Amniotic stem cell (primary cell): Measurements from ENCODE around the gene DIAPH2.

Source experiments
- DNase-seq: peaks from one replicate; lab custom pipeline; 2025; lab: John Stamatoyannopoulos, UW

Gene DIAPH2

DNA sequence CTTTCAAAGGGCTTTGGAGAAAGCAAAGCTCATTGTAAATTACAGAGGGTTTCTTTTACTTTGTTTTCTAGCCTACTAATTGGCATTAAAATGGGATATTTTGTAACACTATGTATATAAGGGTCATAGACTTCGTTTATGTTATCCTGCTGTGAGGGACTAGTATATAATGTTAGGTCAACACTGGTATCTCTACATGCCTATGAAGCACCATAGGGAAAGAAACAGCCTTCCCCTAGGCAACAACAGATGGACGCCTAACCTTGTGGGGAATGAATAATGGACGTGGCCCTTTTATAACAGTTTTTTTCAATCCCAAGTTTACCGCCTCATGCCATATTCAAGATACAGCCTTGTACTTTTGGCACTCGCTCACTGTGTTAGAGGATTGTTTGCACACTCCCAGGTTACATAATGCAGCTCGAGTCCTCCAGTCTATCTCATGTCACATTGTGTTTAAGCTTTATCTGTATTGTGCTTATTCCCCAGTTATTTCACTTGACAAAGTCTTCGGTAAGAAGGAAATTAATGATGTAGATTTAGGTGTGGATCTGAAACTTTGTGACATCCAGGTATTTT lies 910.1 kb downstream of the DIAPH2 start:
- no peak for DNase-seq

DNA sequence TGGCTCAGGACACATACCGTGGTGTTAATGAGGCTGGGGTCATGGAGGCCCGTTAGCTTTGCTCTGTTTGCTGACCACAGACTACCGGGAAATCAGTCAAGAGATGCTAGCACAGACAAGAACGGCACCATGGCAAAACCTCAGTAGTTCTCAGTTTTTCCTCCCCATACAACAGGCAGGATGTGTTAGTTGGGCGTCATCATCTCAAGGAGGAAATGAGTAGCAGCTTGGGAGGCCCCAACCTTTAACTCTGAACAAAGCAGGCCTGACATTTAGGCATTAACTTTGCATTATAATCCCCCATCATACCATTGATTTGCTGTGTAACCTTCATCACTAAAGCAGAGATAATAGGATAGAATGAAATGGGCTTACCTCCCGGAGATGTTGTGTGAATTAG lies 913.3 kb downstream of the DIAPH2 start:
- DNase-seq: no peak

DNA sequence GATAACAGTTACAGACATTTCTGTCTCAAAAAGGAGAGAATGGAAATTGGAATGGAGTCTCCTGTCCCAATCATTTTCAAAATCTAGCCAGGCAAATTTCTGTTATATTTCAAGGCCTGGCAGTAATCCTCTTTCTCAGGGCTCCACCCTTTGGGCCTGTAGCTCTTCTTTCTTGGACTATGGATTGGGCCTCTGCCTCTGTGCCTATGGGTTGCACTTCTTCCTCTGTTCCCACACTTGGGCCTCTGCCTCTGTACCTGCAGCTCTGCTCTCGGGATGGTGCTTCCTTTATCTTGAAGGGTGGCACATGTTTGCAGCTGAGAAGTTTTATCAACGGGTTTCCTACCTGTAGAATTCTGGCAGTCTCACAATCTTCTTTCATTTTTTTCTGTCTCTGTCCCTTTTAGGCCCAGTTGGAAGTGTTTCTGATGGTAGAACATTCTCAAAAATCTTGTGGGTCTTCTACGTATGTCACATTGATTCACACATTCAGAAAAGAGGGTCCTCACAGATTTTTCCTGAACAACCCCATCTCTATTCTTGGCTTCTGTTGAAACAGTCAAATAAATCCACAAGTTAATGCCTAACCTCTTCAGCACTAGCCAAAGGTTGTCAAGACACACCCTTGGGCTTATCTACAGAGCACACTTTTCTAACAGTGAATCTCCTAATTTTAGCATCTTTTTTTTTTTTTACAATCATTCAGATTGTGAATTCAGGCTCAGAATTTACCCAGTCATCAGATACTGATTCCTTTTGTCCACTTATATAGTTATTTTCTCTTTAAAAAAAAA lies 918.0 kb downstream of the DIAPH2 start:
- DNase-seq: no peak

DNA sequence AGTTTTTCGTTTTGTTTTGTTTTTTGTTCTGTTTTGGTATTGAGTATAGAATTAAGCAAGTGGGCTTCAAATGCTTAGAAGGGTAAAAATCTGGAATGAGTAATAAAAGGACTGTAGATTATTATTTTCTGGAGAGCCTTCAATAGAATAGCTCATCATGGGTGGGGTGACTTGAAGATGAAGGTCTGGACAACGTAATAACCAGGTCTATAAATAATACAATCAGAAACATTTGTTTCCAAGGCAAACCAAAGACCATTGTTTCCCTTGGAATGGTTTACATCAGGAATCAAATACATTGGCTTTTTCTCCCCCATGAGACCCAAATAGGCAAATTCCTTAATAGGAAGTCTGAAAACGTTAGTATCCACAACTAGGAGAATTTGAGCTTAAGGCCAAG lies 920.6 kb downstream of the DIAPH2 start:
- DNase-seq: no peak

DNA sequence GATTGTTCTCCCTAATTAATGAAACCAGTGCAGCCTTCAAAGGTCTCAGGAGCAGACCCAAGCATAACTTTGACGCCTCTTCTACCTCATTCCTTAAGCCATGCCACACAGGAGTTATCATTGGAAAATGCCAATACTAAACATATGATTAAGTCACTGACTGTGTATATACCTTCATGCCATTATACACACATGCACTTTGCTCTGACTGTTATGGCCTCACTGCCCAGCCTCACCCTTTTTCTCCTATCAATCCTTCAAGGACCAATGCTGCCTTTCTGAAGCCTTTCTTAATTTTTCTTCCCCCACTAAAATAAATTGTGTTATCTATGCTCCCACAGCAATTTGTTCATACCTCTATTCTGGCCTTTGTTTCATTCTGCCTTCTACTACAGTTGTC lies 924.7 kb downstream of the DIAPH2 start:
- no peak for DNase-seq

DNA sequence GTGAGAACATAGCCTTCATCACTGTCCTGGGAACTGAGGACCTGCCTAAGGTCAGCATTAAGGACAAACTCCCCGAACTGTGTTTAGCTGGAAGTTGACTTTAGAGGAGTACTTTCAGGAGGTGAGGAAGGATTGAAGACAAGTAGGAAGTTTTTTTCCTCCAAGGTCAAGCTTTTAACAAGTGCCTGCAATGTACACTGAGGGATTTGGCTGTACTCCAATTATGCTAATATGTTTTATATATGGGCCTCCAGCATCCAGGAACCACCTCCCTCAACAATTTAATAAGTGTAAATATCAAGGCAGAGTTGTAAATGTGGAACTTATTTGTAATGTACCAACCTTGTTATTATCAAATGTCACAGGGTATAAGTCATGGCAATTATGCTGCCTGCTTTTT lies 925.3 kb downstream of the DIAPH2 start:
- no peak for DNase-seq

DNA sequence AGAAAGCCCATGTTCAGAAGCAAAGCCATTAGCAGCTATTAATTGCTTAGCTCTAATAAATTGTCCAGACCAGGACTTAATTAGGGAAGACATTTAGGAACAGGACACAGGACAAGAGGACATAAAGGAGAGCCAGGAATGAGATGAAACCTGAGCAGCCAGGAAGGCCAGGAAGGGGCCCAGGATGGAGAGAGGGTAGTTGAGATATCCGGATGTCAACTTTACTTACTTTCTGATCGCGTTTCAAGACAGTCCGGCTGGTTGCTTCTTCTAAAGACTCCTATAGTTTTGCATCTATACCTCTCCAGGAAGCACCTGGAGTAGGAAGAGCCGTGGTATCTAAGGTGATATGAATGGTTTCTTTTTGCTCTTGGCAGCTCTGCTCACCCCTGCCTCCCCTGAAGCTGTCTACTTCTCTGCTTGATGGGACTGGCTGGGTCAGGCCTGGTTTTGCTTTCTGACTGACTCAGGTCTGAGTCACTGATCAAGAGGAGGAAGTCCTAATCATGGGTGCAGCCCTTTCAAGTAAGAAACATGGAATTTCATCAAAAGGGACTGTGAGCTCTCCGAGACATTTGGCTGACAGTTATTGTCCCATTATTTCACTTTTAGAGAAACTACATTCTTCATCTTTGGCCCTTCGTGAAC lies 932.4 kb downstream of the DIAPH2 start:
- peak; percentile 3 for DNase-seq

DNA sequence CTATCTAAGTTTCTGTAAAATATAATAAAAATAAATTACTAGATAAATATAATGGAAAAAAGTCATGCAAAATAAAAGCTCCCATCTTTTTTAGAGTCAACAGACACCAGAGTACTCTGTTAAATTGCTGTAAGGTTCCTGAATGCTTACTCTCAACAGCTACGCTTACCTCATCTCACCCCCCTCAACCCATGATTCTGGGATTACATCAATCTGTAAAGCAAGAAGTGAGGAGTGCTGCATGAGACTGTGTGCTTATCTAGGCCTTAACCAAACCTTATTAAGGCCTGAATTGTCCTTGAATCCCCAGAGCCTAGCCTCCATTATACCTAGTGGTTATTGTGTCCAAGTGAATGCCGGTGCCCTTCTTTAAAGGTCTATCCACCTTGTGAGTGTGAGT lies 934.9 kb downstream of the DIAPH2 start:
- no peak for DNase-seq

DNA sequence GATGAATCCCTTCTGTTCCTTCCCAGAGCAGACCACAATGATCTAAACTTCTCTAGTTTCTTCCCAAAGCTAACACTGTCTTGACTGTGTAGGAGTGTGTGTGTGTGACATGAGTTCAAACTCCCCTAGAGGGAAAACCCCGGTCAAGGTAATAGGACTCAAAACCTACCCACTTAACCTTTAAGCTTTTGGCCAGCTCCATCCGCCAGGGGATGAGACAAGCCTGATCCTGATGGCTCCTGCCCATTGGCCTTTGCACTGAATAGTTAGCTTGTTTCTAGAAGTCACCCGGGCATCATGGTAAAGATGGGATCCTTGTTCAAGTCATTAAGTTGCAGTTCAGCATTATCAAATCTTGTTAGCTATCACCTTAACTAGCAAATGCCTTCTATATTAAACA lies 937.5 kb downstream of the DIAPH2 start:
- no peak for DNase-seq

DNA sequence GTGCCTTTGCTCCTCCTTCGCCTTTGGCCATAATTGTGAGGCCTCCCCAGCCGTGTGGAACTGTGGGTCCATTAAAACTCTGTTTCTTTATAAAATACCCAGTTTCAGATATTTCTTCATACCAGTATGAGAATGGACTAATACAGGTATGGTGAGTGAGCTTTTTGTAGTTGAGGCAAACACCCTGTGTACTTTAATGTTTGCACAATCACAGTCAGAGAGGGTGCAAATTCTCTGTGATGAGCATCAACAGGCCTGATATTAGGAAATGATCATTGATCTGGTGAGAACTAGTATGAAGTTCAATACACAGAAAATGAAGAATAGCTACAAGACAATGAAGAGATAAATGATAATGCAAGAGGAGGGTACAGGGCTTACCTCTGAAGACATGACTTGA lies 943.7 kb downstream of the DIAPH2 start:
- no peak for DNase-seq

DNA sequence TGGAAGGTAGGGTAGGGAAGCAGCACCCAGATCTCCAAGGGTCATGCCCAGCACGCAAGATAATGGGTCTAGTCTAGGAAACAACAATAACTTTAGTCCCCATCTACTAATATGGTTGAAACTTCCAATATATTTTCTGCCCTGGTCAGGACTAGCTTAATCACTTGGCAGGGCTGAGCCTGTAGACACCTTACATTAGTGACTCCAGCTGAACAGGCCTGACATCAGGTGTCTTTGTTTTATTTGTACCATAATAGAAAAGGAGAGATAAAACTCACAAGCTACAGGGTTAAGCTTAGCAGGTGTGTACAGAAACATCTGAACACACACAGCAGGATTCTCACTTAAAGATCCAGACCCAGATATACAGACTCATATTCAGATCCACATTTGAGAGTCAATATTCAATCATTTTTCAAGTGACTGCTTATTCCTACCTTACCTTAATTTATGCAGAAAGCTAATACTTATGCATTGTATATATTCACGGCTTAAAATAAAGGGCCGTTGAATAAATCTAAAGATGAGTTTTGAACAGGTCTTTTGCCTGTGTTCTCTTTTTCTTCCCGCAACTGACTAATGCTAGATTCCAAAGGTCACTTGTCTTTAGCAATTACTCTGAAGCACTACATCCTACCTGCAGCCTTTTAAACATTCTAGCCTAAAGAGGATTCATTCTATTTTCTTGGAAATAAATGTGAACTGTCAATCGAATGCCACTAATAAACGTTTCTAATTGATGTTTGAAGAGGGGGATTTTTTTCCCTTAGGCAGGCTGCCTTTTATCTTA lies 944.4 kb downstream of the DIAPH2 start:
- no peak for DNase-seq

DNA sequence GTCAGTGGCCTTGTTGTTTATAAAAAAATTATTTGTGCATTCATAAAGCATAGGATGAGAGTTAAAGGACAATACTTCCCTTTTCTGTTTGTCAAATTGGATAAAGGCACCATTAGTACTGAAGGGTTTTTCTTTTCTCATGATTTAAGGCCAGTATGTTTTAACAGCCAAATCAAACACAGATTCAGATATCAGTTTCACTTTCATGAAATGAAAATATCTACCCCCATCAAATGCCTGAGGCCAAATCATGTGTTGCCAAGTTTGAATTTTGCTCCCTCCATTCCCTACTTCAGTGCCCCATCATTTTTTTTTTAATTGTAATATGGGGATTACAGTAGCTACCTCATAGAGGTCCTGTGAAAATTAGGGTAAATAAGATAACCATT lies 944.9 kb downstream of the DIAPH2 start:
- DNase-seq: no peak

DNA sequence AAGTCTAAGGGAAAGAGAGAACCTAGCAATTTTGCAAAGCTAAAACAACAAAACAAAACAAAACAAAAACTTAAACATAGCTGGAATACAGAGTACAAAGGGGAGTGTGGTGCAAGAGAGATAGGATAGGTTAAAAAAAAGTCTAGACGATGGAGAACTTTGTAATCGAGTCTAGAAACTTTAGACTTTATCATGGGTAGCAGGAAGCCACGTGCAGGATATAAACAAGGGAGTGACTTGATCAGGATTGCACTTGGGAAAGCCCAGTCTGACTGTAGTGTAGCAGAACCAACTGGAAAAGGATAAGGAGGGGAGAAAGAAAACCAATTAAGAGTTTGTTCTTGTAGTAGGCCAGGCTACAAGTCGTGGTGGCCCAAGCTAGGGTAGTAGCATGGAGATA lies 949.2 kb downstream of the DIAPH2 start:
- DNase-seq: no peak

DNA sequence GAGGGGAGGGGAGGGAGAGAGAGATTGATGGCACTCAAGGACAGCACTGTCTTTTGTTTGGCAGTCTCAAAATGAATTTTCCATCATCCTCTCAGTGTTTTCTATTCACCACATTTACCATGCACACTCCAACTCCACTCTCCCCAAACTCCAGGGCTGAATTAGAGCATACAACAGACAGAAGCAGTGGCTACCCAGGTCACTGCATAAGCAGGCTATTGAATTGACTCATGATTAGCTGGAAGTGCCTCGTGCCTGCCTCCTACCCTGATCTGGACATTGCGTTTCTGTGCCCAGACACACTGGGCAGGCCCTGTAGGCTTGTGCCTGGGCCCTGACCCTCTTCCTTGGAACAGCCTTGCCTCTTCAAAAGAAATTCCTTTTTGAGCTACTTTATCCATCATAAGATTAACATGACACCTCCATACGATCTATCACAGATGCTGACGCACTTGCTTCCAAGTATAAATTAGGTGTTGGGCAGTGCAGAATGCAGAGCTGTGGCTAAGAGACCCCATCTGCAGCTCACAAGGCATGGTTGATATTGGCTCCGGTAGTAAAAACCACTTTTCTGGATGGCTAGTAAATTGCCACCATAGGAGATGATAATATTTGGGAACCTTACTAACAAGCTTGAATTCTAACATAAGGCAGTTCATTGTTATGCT lies 952.0 kb downstream of the DIAPH2 start:
- DNase-seq: no peak

DNA sequence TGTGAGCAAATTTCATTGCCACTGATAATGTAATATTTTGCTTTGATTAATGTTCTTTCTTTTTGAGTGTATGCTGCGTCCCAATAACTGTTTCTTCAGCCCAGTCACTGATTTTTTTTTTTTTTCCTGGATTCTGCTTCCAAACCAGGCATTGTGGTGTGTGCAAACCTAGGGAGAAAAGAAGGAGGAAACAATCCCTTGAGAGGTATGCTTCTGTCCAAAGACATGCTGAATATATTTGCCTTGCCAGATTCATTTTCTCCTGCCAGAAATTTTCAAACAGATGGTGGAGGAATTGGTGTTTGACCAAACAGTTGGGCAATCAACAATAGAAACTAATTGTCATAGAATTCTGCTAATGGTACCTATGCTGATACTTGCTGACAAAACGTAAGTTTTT lies 952.6 kb downstream of the DIAPH2 start:
- DNase-seq: no peak

DNA sequence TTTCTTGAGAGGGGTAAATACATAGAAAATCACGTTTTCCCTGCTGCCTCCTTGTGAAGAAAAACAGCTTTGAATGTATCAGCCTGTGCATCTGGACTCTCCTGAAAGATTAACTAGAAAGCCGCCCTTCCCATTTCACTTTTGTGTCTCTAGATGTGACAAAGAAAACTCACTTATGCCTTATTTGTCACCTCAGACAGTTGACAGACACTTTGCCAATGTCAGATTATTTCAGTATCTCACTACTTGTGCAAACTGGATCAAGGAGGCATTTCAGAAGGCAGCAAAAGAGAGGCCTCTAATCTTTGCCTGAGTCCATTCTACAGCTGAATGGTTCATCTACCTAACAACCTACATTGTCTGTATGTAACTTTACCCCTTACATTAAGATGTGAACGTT lies 954.0 kb downstream of the DIAPH2 start:
- no peak for DNase-seq

DNA sequence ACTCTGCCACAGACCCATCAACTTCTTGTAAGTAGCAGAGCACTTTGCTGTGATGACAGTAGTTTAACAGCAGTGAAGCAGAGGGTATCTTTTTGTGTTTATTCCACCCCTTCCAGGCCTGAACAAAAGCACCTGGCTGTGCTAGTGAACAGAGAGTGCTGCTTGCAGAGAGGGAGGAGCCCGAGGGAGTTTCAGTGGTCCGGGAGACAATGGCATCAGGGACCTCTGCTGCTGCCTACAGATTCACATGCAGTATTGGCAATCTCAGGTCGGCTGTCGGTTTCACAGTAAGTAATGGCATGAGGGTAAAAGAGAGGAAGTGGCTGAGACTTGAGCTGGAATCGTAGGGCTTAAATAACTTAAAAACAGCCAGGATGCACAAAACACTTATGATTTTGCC lies 954.9 kb downstream of the DIAPH2 start:
- no peak for DNase-seq
